ENCODE measurements around the gene FAM107A. TPM values are rescaled to one million over a fixed set of nuclear protein-coding genes. Genes with fewer than 3 reads are reported as not detected.

FAM107A gene
- total RNA-seq, 1 donor from 2014 or later = 0.63 TPM

DNA sequence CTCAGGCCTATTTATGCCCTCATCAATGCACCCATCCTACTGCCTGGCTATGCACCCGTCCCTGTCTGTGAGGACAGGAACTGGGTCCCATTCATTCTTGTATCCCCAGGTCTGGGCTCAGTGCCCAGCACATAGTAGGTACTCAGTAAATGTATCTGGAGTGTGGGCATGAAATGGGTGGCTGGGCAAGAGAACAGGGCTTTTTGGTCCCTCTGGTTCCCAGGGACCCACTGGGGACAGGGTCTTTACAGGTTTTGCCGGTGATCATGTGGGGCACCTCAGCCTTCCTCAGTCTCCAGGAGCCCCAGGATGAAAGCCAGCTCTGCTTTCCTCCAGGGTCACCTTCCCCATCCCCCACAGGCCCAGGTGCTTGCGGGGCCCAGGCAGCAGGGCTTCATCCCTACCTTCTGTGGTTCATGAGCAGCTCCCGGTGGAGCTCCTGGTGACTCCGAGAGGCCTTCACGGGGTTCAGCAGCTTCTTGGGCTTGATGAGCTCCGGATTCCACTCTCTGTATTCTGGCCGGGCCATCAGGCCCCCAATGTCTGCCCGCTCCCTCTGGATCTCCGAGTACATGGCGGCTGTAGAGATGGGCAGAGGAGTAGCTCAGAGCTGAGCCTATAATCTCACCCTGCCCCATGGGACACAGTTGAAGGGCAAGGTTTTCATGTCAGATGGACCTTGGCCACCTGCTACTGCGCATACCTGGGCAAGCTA lies 7.7 kb downstream of the FAM107A start:
- no peak for DNase-seq (ENCODE audit: low read depth)
- H3K27me3 ChIP-seq (ENCODE audit: control insufficient read depth, insufficient read depth, low read length) = no peaks in the 10 kb centered on the region
- H3K36me3 ChIP-seq (ENCODE audit: control insufficient read depth, insufficient read depth, low read length) = no peaks in the 10 kb centered on the region
- no peak for TF ChIP-seq CTCF (IDR thresholded peaks at IDR 0.05; ENCODE audit: insufficient read depth, low read length, poor library complexity, severe bottlenecking)
- H3K4me3 ChIP-seq (ENCODE audit: low read depth, low read length) = no peak overlapping the region

GRCh38 chr3:58568572-58569286 lies 8.5 kb downstream of the FAM107A start:
- peak; percentile 89 for TF ChIP-seq CTCF (IDR thresholded peaks at IDR 0.05; ENCODE audit: insufficient read depth, low read length, poor library complexity, severe bottlenecking)
- no peak for DNase-seq (ENCODE audit: low read depth)
- no peak overlapping the region for H3K4me3 ChIP-seq (ENCODE audit: low read depth, low read length)
- H3K27me3 ChIP-seq (ENCODE audit: control insufficient read depth, insufficient read depth, low read length) = no peaks in the 10 kb centered on the region
- H3K36me3 ChIP-seq (ENCODE audit: control insufficient read depth, insufficient read depth, low read length) = no peaks in the 10 kb centered on the region

DNA sequence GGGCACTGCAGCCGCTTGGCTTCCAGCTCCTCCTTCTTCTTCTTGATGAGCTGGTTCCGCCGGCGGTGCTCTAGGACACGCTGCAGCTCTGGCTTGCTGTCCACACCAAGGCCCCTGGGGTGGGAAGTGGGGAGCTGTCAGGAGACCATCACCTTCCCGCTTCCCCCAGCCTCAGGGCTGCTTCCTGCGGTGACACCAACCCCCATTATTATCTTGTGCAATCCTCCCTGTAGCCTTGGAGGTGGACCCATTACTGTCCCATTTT lies 10.0 kb downstream of the FAM107A start:
- no peaks in the 10 kb centered on the region for H3K36me3 ChIP-seq (ENCODE audit: control insufficient read depth, insufficient read depth, low read length)
- H3K27me3 ChIP-seq (ENCODE audit: control insufficient read depth, insufficient read depth, low read length) = no peaks in the 10 kb centered on the region
- TF ChIP-seq CTCF (IDR thresholded peaks at IDR 0.05; ENCODE audit: insufficient read depth, low read length, poor library complexity, severe bottlenecking) = no peak
- no peak for DNase-seq (ENCODE audit: low read depth)
- H3K4me3 ChIP-seq (ENCODE audit: low read depth, low read length) = no peak overlapping the region

DNA sequence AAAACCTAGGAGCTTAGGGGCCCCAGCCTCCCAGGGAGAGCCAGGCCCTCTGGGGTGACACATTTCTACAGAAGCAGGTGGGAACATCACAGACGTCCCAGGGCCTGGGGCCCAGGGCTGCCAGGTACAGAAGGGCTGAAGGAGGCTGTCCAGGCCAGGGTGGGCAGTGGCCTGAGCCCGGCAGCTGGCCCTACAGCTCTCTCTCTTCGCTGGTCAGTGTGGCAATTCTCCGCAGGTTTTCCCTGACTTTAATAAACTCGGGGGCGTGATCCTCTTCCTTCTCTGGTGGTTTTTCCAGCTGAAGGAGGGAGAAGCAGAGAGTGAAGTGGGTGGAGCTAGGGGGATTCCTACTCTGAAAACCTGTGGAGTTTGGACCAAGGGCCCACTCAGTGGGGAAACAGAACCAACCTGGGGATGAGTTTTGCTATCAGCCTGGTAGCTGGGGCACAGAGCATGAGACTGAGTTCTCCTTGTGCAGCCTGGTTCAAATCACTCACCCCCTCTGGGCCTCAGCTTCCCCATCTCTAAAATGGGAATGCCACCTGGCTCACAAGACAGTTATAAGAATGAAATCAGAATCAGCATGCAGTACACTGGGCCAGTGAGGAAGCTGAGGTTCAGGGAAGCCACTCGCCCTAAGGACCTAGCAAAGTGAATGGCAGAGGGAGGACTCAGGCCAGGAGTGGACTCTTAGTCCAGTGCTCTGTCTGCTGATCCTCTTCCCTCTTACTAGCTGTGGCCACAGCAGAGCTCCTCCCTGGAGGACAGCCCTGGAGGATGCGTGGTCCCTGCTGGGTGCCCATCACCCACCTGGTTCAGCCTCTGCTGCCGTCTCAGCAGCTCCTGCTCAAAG lies 10.6 kb downstream of the FAM107A start:
- no peak overlapping the region for H3K4me3 ChIP-seq (ENCODE audit: low read depth, low read length)
- no peaks in the 10 kb centered on the region for H3K27me3 ChIP-seq (ENCODE audit: control insufficient read depth, insufficient read depth, low read length)
- DNase-seq (ENCODE audit: low read depth) = no peak
- TF ChIP-seq CTCF (IDR thresholded peaks at IDR 0.05; ENCODE audit: insufficient read depth, low read length, poor library complexity, severe bottlenecking) = no peak
- no peaks in the 10 kb centered on the region for H3K36me3 ChIP-seq (ENCODE audit: control insufficient read depth, insufficient read depth, low read length)

DNA sequence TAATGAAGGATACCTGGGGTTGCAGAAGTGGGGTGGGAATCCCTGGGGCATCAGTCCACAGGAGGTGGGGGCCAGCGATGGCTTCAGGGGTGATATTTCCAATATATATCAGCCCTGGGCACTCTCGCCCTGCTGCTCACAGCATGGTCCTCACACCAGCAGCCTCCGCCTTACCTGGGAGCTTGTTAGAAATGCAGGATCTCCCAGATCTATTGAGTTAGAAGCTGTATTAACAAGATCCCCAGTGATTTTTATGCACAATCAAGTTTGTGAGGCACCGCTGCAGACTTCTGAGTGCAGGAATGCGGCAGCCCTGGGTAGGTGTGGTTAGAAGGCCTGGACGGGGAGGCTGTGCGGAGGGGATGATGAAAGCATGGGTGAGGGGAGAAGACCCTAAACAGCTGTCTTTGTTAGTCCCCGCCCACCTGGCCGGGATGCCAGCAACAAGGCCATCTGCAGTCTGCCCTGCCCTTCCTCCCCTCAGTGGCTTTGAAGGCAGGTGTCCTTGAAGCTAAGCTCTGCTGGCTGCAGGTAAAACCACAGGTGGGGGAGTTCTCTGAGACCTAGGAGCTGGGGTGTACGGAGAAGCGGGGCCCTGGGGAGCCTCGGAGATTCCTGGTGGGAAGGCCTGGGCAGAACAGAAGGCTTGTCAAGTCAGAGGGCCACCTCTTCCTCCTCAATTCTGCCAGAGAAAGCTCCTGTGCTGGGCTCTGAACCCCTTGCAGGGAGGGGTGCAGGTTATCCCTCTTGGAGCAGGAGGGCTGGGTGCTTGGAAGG lies 11.4 kb downstream of the FAM107A start:
- no peak overlapping the region for H3K4me3 ChIP-seq (ENCODE audit: low read depth, low read length)
- no peaks in the 10 kb centered on the region for H3K27me3 ChIP-seq (ENCODE audit: control insufficient read depth, insufficient read depth, low read length)
- H3K36me3 ChIP-seq (ENCODE audit: control insufficient read depth, insufficient read depth, low read length) = no peaks in the 10 kb centered on the region
- no peak for TF ChIP-seq CTCF (IDR thresholded peaks at IDR 0.05; ENCODE audit: insufficient read depth, low read length, poor library complexity, severe bottlenecking)
- no peak for DNase-seq (ENCODE audit: low read depth)
